Keratinocyte (primary cell): ENCODE results near the gene CAP2. TPM values are rescaled to one million over a fixed set of nuclear protein-coding genes. Genes with fewer than 3 reads are reported as not detected.
A peak's percentile ranks its signal among the peaks of the same experiment; 100 is the strongest.

ENCODE experiments used
- DNase-seq: peaks from one replicate; pipeline ENCODE4 v3.0.0-alpha.2; 2011; ENCODE audit warnings: low read depth, missing footprints, low spot score
- FAIRE-seq: peaks from 2 replicates; lab custom pipeline; 2011; peaks lifted over from hg19 to GRCh38; lab: Jason Lieb, UNC
- H2AFZ ChIP-seq: 2 replicates; pipeline ENCODE4 v1.6.0; 2012; ENCODE audit warnings: low read length, control low read depth, inconsistent platforms; ENCODE audit not compliant: control insufficient read depth
- H3K27ac ChIP-seq: 2 replicates; pipeline ENCODE4 v1.5.1; 2011; ENCODE audit warnings: low read length; ENCODE audit not compliant: control insufficient read depth, insufficient read depth
- H3K27me3 ChIP-seq: 3 replicates; pipeline ENCODE4 v1.6.0; 2011; ENCODE audit warnings: low read length; ENCODE audit not compliant: control insufficient read depth, insufficient read depth; ENCODE audit errors: extremely low read depth
- H3K36me3 ChIP-seq, 2 experiments: 2 replicates in 1 of 2; 3 replicates in 1 of 2; pipeline ENCODE4 v1.5.1; 2011; ENCODE audit warnings: low read length in 2 of 2, mild to moderate bottlenecking in 1 of 2; ENCODE audit not compliant: control insufficient read depth in 2 of 2, insufficient read depth in 2 of 2; ENCODE audit errors: extremely low read depth in 1 of 2
- H3K4me1 ChIP-seq: 3 replicates; pipeline ENCODE4 v1.5.1; 2011; ENCODE audit warnings: low read length; ENCODE audit not compliant: control insufficient read depth, insufficient read depth; ENCODE audit errors: extremely low read depth
- H3K4me2 ChIP-seq: 3 replicates; pipeline ENCODE4 v1.6.0; 2011; ENCODE audit warnings: low read depth, low read length; ENCODE audit not compliant: control insufficient read depth, insufficient read depth; ENCODE audit errors: extremely low read depth
- H3K4me3 ChIP-seq, 3 experiments: fragments of 200-600 bp in 1 of 3; sonication (generic) in 1 of 3; 2 replicates in 2 of 3; 3 replicates in 1 of 3; pipeline ENCODE4 v1.5.1; 2011 to 2016; ENCODE audit warnings: low read length in 3 of 3, mild to moderate bottlenecking in 3 of 3, control low read depth in 2 of 3, inconsistent platforms in 1 of 3, low read depth in 1 of 3, mixed read lengths in 1 of 3, mixed run types in 1 of 3, moderate library complexity in 1 of 3; ENCODE audit not compliant: control insufficient read depth in 2 of 3, insufficient read depth in 2 of 3; ENCODE audit errors: extremely low read depth in 1 of 3
- H3K79me2 ChIP-seq: 2 replicates; pipeline ENCODE4 v1.6.0; 2012; ENCODE audit warnings: low read length; ENCODE audit not compliant: control insufficient read depth, insufficient read depth
- H3K9ac ChIP-seq: 3 replicates; pipeline ENCODE4 v1.6.0; 2011; ENCODE audit warnings: low read length; ENCODE audit not compliant: control insufficient read depth, insufficient read depth; ENCODE audit errors: extremely low read depth
- H3K9me1 ChIP-seq: 3 replicates; pipeline ENCODE4 v1.6.0; 2011; ENCODE audit warnings: low read length; ENCODE audit not compliant: control insufficient read depth, insufficient read depth; ENCODE audit errors: extremely low read depth
- H3K9me3 ChIP-seq: 2 replicates; pipeline ENCODE4 v1.5.1; 2012; ENCODE audit warnings: low read depth, low read length; ENCODE audit not compliant: control insufficient read depth
- H4K20me1 ChIP-seq: 3 replicates; pipeline ENCODE4 v1.6.0; 2011; ENCODE audit warnings: low read length; ENCODE audit not compliant: control insufficient read depth, insufficient read depth; ENCODE audit errors: extremely low read depth
- EZH2 ChIP-seq: IDR thresholded peaks from one replicate; pipeline ENCODE4 v1.6.1; 2012; ENCODE audit warnings: inconsistent platforms, mild to moderate bottlenecking, low read length, moderate library complexity
- dilution Hi-C: fragments of 300-500 bp; cut with MboI; formaldehyde crosslinking; loops from one replicate; pipeline ENCODE4 v1.7.0; 2020; ENCODE audit warnings: low sequenced_read_pairs; ENCODE audit not compliant: extremely low pct_ligation_motif_present
- polyA plus RNA-seq, 5 experiments: library from polyadenylated mRNA; depleted of rRNA in 3 of 5; stranded (reverse) in 3 of 5; stranded (forward) in 1 of 5; unstranded in 1 of 5; fragments of >200 nt; gene quantifications; 1 replicate in 1 of 5; 2 replicates in 3 of 5; 3 replicates in 1 of 5; pipeline versions ENCODE4 v1.2.1 to v1.2.3, GENCODE V29; 2011 to 2012; ENCODE audit warnings: missing spikeins in 2 of 5, low read depth in 1 of 5, low replicate concordance in 1 of 5
- TF ChIP-seq, protein P1 (sequence below), 3 experiments: IDR thresholded peaks in 1 of 3; conservative IDR thresholded peaks in 1 of 3; optimal IDR thresholded peaks in 1 of 3; 2 replicates in 2 of 3; 3 replicates in 1 of 3; pipeline versions ENCODE3 to v1.5.1; 2011; ENCODE audit warnings: low read length in 3 of 3, mild to moderate bottlenecking in 3 of 3, moderate library complexity in 2 of 3, control low read depth in 1 of 3, inconsistent platforms in 1 of 3; ENCODE audit not compliant: insufficient read depth in 2 of 3; ENCODE audit errors: extremely low read depth in 1 of 3

CAP2 gene
- polyA plus RNA-seq, 1 donor (not counting 4 experiments of a cell fraction or from before 2014, with no cell fraction given) = 12.1 TPM

- no peaks in the 10 kb centered on the region for H4K20me1 ChIP-seq
- TF ChIP-seq, protein P1, sequence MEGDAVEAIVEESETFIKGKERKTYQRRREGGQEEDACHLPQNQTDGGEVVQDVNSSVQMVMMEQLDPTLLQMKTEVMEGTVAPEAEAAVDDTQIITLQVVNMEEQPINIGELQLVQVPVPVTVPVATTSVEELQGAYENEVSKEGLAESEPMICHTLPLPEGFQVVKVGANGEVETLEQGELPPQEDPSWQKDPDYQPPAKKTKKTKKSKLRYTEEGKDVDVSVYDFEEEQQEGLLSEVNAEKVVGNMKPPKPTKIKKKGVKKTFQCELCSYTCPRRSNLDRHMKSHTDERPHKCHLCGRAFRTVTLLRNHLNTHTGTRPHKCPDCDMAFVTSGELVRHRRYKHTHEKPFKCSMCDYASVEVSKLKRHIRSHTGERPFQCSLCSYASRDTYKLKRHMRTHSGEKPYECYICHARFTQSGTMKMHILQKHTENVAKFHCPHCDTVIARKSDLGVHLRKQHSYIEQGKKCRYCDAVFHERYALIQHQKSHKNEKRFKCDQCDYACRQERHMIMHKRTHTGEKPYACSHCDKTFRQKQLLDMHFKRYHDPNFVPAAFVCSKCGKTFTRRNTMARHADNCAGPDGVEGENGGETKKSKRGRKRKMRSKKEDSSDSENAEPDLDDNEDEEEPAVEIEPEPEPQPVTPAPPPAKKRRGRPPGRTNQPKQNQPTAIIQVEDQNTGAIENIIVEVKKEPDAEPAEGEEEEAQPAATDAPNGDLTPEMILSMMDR (optimal IDR thresholded peaks at IDR 0.05 in 1 of 3, IDR thresholded peaks at IDR 0.05 in 1 of 3, conservative IDR thresholded peaks at IDR 0.05 in 1 of 3; ENCODE audit: extremely low read depth in 1 of 3, insufficient read depth in 2 of 3, low read length in 3 of 3) = no peak
- H2AFZ ChIP-seq = peak overlapping the region; percentile 57
- no peaks in the 10 kb centered on the region for H3K36me3 ChIP-seq
- H3K79me2 ChIP-seq = peaks cover 30% of the 10 kb centered on the region
- H3K4me2 ChIP-seq = peak overlapping the region; percentile 89
- H3K9ac ChIP-seq = peak overlapping the region; percentile 77
- dilution Hi-C loops = no loop called here
- H3K27me3 ChIP-seq = no peaks in the 10 kb centered on the region
- H3K27ac ChIP-seq = peak overlapping the region; percentile 59
- H3K4me3 ChIP-seq = peak overlapping the region; percentile 62 to 81 (median 79)
- no peaks in the 10 kb centered on the region for H3K9me1 ChIP-seq
- peak; percentile 74 for FAIRE-seq
- H3K4me1 ChIP-seq = peaks cover 29% of the 10 kb centered on the region
- no peaks in the 10 kb centered on the region for H3K9me3 ChIP-seq
- no peak for DNase-seq
Measured at GRCh38 chr6:17393892-17394631, 667 bp downstream of the CAP2 start.

- H3K4me3 ChIP-seq = no peak overlapping the region
- dilution Hi-C loops = no loop called here
Measured at GRCh38 chr6:17395112-17395511, 1.7 kb downstream of the CAP2 start.

More at GRCh38 chr6:17395112-17395511, 1.7 kb downstream of the CAP2 start:
- no peak for TF ChIP-seq EZH2
- TF ChIP-seq, protein P1 (optimal IDR thresholded peaks at IDR 0.05 in 1 of 3, IDR thresholded peaks at IDR 0.05 in 1 of 3, conservative IDR thresholded peaks at IDR 0.05 in 1 of 3; ENCODE audit: extremely low read depth in 1 of 3, insufficient read depth in 2 of 3, low read length in 3 of 3) = no peak
- DNase-seq (no peak), FAIRE-seq (no peak)
- Histone ChIP-seq H4K20me1 (no peaks in the 10 kb centered on the region), H3K27me3 (no peaks in the 10 kb centered on the region), H3K9me1 (no peaks in the 10 kb centered on the region), H3K79me2 (peaks cover 32% of the 10 kb centered on the region), H2AFZ (no peak overlapping the region), H3K9me3 (no peaks in the 10 kb centered on the region), H3K4me1 (peaks cover 18% of the 10 kb centered on the region), H3K27ac (no peak overlapping the region), H3K4me2 (peak overlapping the region; percentile 89), H3K36me3 (no peaks in the 10 kb centered on the region), H3K9ac (no peak overlapping the region)
